ENCODE measurements around the gene INTS2.

Gene INTS2

DNA sequence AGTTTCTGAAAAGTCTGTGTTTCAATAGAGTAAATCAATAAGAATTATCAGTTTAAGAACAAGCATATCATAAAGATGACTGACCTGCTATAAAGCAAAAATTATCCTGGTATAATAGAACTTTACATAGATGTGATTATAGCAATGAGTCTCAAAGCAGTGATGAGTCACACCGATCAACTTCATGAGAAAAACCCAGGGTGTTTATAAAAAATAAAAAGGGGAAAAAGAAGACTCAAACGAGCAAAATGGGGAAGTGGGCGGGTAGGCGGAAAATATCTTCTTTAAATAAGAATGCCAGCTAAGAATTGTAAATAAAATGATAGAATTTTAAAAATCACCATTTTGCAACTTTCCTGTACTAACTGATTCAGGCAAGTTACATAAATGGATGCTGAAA lies 111.2 kb downstream of the INTS2 start:
- no peak for DNase-seq

DNA sequence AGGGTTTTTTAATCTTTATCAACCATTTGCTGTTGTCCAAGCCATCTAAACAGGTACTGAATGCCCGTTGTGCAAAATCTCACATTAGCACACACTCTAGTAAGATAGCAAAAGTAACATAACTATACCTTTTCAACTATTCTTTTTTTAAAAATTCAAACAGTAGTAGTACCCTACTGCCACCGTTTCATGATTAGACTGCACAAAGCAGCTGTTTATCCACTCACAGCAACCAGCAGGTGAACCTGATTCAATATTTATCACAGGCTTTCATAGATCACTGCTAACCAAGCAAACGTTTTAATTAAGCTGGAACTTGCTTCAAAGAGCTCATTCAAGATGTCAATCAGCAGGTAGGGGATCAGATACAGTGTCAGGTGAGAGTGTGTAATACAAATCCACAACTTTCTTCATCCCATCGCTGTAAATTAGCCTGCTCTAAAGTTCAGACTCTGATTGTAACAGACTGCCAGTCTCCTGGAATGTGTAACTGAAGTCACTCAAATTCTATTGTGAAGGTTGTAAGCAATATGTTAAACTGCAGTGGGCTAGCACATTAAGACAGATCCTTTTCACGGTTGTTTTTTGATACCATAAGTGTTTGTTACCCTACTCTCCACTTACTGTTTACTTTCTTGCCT lies 111.8 kb downstream of the INTS2 start:
- no peak for DNase-seq

Data from CD4-positive, alpha-beta T cell treated with Interleukin-12 subunit alpha and Interleukin-12 subunit beta, for 1 hour (primary cell).